SU-DHL-6 (cell line): ENCODE data around the gene ZNF644.

Source experiments
- EZH2phosphoT487 ChIP-seq: fragments of 200-600 bp; sonication (generic), shearing (Covaris generic); conservative IDR thresholded peaks from 2 replicates; pipeline ENCODE4 v1.6.1; 2018; ENCODE audit warnings: mild to moderate bottlenecking, antibody characterized with exemption, low read length, moderate library complexity, mixed read lengths
- TF ChIP-seq, protein P1 (sequence below): fragments of 200-600 bp; sonication (generic); IDR thresholded peaks from one replicate; pipeline ENCODE4 v1.5.1; 2017; ENCODE audit warnings: antibody characterized with exemption, mild to moderate bottlenecking, low read length, moderate library complexity; ENCODE audit not compliant: insufficient read depth, poor library complexity, severe bottlenecking

DNA sequence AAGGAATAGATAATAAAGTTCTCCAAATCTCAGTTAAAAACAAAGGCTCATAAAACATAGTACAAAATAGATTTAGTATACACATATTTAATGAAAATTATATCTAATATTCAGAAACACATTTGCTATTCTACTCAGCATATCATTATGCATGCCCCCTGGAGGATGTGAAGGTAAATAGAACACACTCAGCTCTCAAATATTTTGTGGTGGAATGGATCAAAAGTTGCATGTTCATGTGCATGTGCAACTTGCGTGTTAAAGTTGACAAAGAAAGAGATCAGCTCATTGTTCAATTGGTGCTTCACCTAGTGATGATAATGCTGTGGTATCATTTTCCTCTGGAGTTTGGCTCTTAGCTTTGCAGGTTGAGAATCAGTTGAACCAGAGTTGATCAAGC, 4.9 kb upstream of the ZNF644 start:
- TF ChIP-seq, protein P1, sequence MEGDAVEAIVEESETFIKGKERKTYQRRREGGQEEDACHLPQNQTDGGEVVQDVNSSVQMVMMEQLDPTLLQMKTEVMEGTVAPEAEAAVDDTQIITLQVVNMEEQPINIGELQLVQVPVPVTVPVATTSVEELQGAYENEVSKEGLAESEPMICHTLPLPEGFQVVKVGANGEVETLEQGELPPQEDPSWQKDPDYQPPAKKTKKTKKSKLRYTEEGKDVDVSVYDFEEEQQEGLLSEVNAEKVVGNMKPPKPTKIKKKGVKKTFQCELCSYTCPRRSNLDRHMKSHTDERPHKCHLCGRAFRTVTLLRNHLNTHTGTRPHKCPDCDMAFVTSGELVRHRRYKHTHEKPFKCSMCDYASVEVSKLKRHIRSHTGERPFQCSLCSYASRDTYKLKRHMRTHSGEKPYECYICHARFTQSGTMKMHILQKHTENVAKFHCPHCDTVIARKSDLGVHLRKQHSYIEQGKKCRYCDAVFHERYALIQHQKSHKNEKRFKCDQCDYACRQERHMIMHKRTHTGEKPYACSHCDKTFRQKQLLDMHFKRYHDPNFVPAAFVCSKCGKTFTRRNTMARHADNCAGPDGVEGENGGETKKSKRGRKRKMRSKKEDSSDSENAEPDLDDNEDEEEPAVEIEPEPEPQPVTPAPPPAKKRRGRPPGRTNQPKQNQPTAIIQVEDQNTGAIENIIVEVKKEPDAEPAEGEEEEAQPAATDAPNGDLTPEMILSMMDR, result peak; percentile 44
- no peak for TF ChIP-seq EZH2phosphoT487
